ENCODE data around the gene COL23A1. TPM values are rescaled to one million over a fixed set of nuclear protein-coding genes. Genes with fewer than 3 reads are reported as not detected.
A peak's percentile ranks its signal among the peaks of the same experiment; 100 is the strongest.
"Not testable (repeated sequence)": the region's sequence is repeated elsewhere in the genome, so short reads cannot be mapped to it uniquely, and the experiment has no call there.

Gene COL23A1
- total RNA-seq, 1 donor from 2014 or later = 20.4 TPM

GRCh38 chr5:178488696-178489095 is 101.5 kb downstream of the COL23A1 start:
- intact Hi-C loops (cut with micrococcal nuclease) = no loop called here
- ATAC-seq (no peak), DNase-seq (no peak)

- intact Hi-C loops (cut with micrococcal nuclease) = no loop called here
- ATAC-seq = no peak
- DNase-seq = no peak
These were observed 102.1 kb downstream of the COL23A1 start for GRCh38 chr5:178487911-178488600.

GRCh38 chr5:178486878-178487512 is 103.2 kb downstream of the COL23A1 start:
- ATAC-seq = peak; percentile 95
- DNase-seq = peak; percentile 65
- intact Hi-C loops (cut with micrococcal nuclease) = not testable (repeated sequence)

- DNase-seq (no peak), ATAC-seq (no peak)
- intact Hi-C loops (cut with micrococcal nuclease) = no loop called here
These were observed 104.0 kb downstream of the COL23A1 start for GRCh38 chr5:178486239-178486641.

- ATAC-seq (peak; percentile 33), DNase-seq (peak; percentile 59)
- intact Hi-C loops (cut with micrococcal nuclease) = no loop called here
These were observed 106.6 kb downstream of the COL23A1 start for GRCh38 chr5:178483620-178484019.

GRCh38 chr5:178479261-178479660 is 110.9 kb downstream of the COL23A1 start:
- intact Hi-C loops (cut with micrococcal nuclease) = no loop called here
- DNase-seq = no peak
- ATAC-seq = no peak

- DNase-seq = no peak
- ATAC-seq = no peak
- intact Hi-C loops (cut with micrococcal nuclease) = no loop called here
These were observed 111.8 kb downstream of the COL23A1 start for GRCh38 chr5:178478370-178478769.

- DNase-seq (no peak), ATAC-seq (no peak)
- intact Hi-C loops (cut with micrococcal nuclease) = no loop called here
These were observed 112.4 kb downstream of the COL23A1 start for GRCh38 chr5:178477802-178478201.

GRCh38 chr5:178476972-178477754 is 113.0 kb downstream of the COL23A1 start:
- no peak for DNase-seq
- no peak for ATAC-seq
- intact Hi-C loops (cut with micrococcal nuclease) = no loop called here

- intact Hi-C loops (cut with micrococcal nuclease) = no loop called here
- ATAC-seq (no peak), DNase-seq (no peak)
These were observed 113.7 kb downstream of the COL23A1 start for GRCh38 chr5:178476531-178476930.

- ATAC-seq (no peak), DNase-seq (no peak)
- intact Hi-C loops (cut with micrococcal nuclease) = no loop called here
These were observed 114.8 kb downstream of the COL23A1 start for GRCh38 chr5:178475422-178475821.

GRCh38 chr5:178474562-178475184 is 115.5 kb downstream of the COL23A1 start:
- intact Hi-C loops (cut with micrococcal nuclease) = no loop called here
- DNase-seq (no peak), ATAC-seq (no peak)

GRCh38 chr5:178473854-178474253 is 116.3 kb downstream of the COL23A1 start:
- intact Hi-C loops (cut with micrococcal nuclease) = no loop called here
- no peak for DNase-seq
- no peak for ATAC-seq

GRCh38 chr5:178472138-178472537 is 118.1 kb downstream of the COL23A1 start:
- intact Hi-C loops (cut with micrococcal nuclease) = no loop called here
- no peak for ATAC-seq
- no peak for DNase-seq

- ATAC-seq (no peak), DNase-seq (no peak)
- intact Hi-C loops (cut with micrococcal nuclease) = no loop called here
These were observed 118.5 kb downstream of the COL23A1 start for GRCh38 chr5:178471711-178472110.

GRCh38 chr5:178470760-178471025 is 119.5 kb downstream of the COL23A1 start:
- intact Hi-C loops (cut with micrococcal nuclease) = no loop called here
- no peak for DNase-seq
- ATAC-seq = no peak

GRCh38 chr5:178469975-178470759 is 120.0 kb downstream of the COL23A1 start:
- intact Hi-C loops (cut with micrococcal nuclease) = no loop called here
- DNase-seq (no peak), ATAC-seq (no peak)

GRCh38 chr5:178469011-178469974 is 120.9 kb downstream of the COL23A1 start:
- no peak for DNase-seq
- intact Hi-C loops (cut with micrococcal nuclease) = no loop called here
- no peak for ATAC-seq

Measured in left ventricle myocardium superior (tissue), 1 donor.